ENCODE measurements around the gene MYF6. TPM values are rescaled to one million over a fixed set of nuclear protein-coding genes. Genes with fewer than 3 reads are reported as not detected.

The MYF6 gene
- total and polyA plus RNA-seq, 9 donors, result 68.5 to 105 (median 92.4) TPM

- no peaks in the 10 kb centered on the region for H3K9me3 ChIP-seq (replicated peaks; ENCODE audit: control insufficient read depth, low read depth, low read length)
- H3K27ac ChIP-seq (ENCODE audit: low read length), result peak overlapping the region; percentile 74
- H3K27me3 ChIP-seq (ENCODE audit: control insufficient read depth, insufficient read depth, low read length), result no peaks in the 10 kb centered on the region
- peak; percentile 65 for DNase-seq
- no CpG with 5 or more reads among the region's 2 CpGs for WGBS (ENCODE audit: insufficient coverage)
- H3K36me3 ChIP-seq (ENCODE audit: control insufficient read depth, insufficient read depth, low read length), result no peaks in the 10 kb centered on the region
- no peak overlapping the region for H3K4me3 ChIP-seq (ENCODE audit: low read length)
- peaks cover 9% of the 10 kb centered on the region for H3K4me1 ChIP-seq (ENCODE audit: control insufficient read depth, insufficient read depth, low read length)
These were observed 6.0 kb upstream of the MYF6 start for GRCh38 chr12:80701388-80701787.

- H3K27ac ChIP-seq (ENCODE audit: low read length), result peak overlapping the region; percentile 89
- 45% methylated on average over 4 of the region's 12 CpGs for WGBS (ENCODE audit: insufficient coverage)
- no peaks in the 10 kb centered on the region for H3K9me3 ChIP-seq (replicated peaks; ENCODE audit: control insufficient read depth, low read depth, low read length)
- peak overlapping the region; percentile 13 for H3K4me3 ChIP-seq (ENCODE audit: low read length)
- peaks cover 14% of the 10 kb centered on the region for H3K4me1 ChIP-seq (ENCODE audit: control insufficient read depth, insufficient read depth, low read length)
- no peaks in the 10 kb centered on the region for H3K36me3 ChIP-seq (ENCODE audit: control insufficient read depth, insufficient read depth, low read length)
- peaks cover 6% of the 10 kb centered on the region for H3K27me3 ChIP-seq (ENCODE audit: control insufficient read depth, insufficient read depth, low read length)
- peak; percentile 67 for DNase-seq
These were observed 4.3 kb upstream of the MYF6 start for GRCh38 chr12:80702889-80703805.

GRCh38 chr12:80704420-80704819 is 3.0 kb upstream of the MYF6 start:
- peak overlapping the region; percentile 89 for H3K27ac ChIP-seq (ENCODE audit: low read length)
- no peak overlapping the region for H3K4me3 ChIP-seq (ENCODE audit: low read length)
- peak; percentile 67 for DNase-seq
- H3K36me3 ChIP-seq (ENCODE audit: control insufficient read depth, insufficient read depth, low read length), result no peaks in the 10 kb centered on the region
- no CpG with 5 or more reads among the region's 2 CpGs for WGBS (ENCODE audit: insufficient coverage)
- H3K27me3 ChIP-seq (ENCODE audit: control insufficient read depth, insufficient read depth, low read length), result peaks cover 12% of the 10 kb centered on the region
- H3K9me3 ChIP-seq (replicated peaks; ENCODE audit: control insufficient read depth, low read depth, low read length), result no peaks in the 10 kb centered on the region
- peaks cover 14% of the 10 kb centered on the region for H3K4me1 ChIP-seq (ENCODE audit: control insufficient read depth, insufficient read depth, low read length)

GRCh38 chr12:80707830-80708258 is 410 bp downstream of the MYF6 start:
- Histone ChIP-seq H3K4me3 (ENCODE audit: low read length) (peak overlapping the region; percentile 67), H3K9me3 (replicated peaks; ENCODE audit: control insufficient read depth, low read depth, low read length) (no peaks in the 10 kb centered on the region), H3K27me3 (ENCODE audit: control insufficient read depth, insufficient read depth, low read length) (peaks cover 12% of the 10 kb centered on the region), H3K4me1 (ENCODE audit: control insufficient read depth, insufficient read depth, low read length) (peaks cover 15% of the 10 kb centered on the region), H3K36me3 (ENCODE audit: control insufficient read depth, insufficient read depth, low read length) (no peaks in the 10 kb centered on the region), H3K27ac (ENCODE audit: low read length) (peak overlapping the region; percentile 96)
- WGBS (ENCODE audit: insufficient coverage), result 21% methylated on average over 21 of the region's 21 CpGs
- DNase-seq, result no peak

DNA sequence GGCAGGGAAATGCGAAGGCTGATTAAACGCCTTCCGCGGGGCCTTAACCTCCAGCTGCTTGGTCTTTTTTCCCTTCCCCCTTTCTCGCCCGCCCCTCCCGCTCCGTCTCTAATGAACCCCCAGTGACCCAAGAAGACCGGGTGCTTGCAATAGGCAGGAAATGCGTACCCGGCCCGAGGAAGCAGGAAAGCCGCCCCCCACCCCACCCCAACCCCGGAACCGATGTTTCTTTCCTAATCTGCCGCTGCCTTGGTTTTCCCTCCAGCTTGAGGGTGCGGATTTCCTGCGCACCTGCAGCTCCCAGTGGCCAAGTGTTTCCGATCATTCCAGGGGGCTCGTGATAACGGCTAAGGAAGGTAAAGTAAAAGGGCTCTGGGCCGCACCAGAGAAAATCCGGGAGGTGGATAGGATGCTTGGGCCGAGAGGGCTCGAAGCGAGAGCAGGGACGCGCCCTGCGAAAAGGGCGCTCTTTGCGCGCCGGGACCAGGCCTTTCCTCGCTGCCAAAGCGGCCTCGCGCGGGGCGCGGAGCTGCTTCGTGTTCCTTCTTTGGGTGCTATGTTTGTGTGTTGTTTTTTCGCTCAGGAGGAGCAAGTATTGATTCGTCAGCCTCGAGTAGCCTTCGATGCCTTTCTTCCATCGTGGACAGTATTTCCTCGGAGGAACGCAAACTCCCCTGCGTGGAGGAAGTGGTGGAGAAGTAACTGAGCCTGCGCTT is 983 bp downstream of the MYF6 start:
- DNase-seq, result peak; percentile 64
- H3K27ac ChIP-seq (ENCODE audit: low read length), result peak overlapping the region; percentile 96
- WGBS (ENCODE audit: insufficient coverage), result 4% methylated on average over 37 of the region's 50 CpGs

GRCh38 chr12:80708975-80709328 is 1.5 kb downstream of the MYF6 start:
- peak overlapping the region; percentile 67 for H3K4me3 ChIP-seq (ENCODE audit: low read length)
- peak overlapping the region; percentile 96 for H3K27ac ChIP-seq (ENCODE audit: low read length)
- H3K9me3 ChIP-seq (replicated peaks; ENCODE audit: control insufficient read depth, low read depth, low read length), result no peaks in the 10 kb centered on the region
- peaks cover 12% of the 10 kb centered on the region for H3K27me3 ChIP-seq (ENCODE audit: control insufficient read depth, insufficient read depth, low read length)
- no peak for DNase-seq
- H3K36me3 ChIP-seq (ENCODE audit: control insufficient read depth, insufficient read depth, low read length), result no peaks in the 10 kb centered on the region
- peaks cover 13% of the 10 kb centered on the region for H3K4me1 ChIP-seq (ENCODE audit: control insufficient read depth, insufficient read depth, low read length)
- 17% methylated on average over 2 of the region's 10 CpGs for WGBS (ENCODE audit: insufficient coverage)

More for the DNA sequence above, 983 bp downstream of the MYF6 start:
- Histone ChIP-seq H3K9me3 (replicated peaks; ENCODE audit: control insufficient read depth, low read depth, low read length) (no peaks in the 10 kb centered on the region), H3K4me3 (ENCODE audit: low read length) (peak overlapping the region; percentile 67), H3K36me3 (ENCODE audit: control insufficient read depth, insufficient read depth, low read length) (no peaks in the 10 kb centered on the region), H3K4me1 (ENCODE audit: control insufficient read depth, insufficient read depth, low read length) (peaks cover 13% of the 10 kb centered on the region), H3K27me3 (ENCODE audit: control insufficient read depth, insufficient read depth, low read length) (peaks cover 12% of the 10 kb centered on the region)

DNA sequence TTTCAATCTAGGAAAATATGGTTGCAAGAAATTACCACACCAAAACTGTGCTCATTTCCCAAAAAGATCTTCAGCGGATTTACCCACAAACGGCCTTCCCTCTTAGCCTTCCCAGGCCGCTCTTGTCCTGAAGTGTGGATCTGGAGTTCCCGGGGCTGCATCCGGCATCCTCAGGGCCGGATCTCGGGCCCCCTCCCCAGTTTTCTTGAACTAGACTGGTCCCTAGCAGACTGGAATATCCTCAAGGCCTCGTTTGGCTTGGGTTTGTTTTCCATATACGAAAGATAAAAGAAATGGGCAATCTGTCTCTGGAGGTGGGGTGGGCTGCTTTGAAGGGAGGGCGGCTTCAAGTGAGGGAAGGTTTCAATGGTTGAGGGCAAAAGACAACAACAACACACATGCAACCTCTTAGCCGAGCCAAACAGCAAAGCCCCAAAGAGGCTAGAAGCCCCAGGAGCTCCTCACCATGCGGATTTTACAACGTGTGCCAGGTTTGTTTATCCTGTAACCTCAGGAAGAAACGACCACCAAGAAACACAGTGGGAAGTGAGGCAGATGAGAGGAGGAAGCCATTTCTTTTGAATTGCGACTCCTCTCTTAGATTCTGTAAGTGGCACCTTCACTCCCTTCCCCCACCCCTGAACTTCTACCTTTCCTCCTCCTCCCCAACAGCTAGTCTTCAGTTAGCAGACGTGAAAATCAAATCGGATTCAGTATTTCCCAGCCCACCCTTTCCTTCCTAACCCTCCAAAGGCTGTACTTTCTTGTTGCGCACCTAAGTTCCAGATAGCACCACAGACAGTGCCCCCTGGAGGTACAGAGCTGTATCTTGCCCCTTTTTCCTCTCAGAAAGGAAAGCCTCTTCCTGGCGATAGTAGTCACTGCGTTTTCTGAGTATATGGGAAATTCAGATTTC is 2.6 kb downstream of the MYF6 start:
- peaks cover 15% of the 10 kb centered on the region for H3K27me3 ChIP-seq (ENCODE audit: control insufficient read depth, insufficient read depth, low read length)
- H3K36me3 ChIP-seq (ENCODE audit: control insufficient read depth, insufficient read depth, low read length), result no peaks in the 10 kb centered on the region
- H3K9me3 ChIP-seq (replicated peaks; ENCODE audit: control insufficient read depth, low read depth, low read length), result no peaks in the 10 kb centered on the region
- 43% methylated on average over 10 of the region's 20 CpGs for WGBS (ENCODE audit: insufficient coverage)
- peak overlapping the region; percentile 67 for H3K4me3 ChIP-seq (ENCODE audit: low read length)
- H3K4me1 ChIP-seq (ENCODE audit: control insufficient read depth, insufficient read depth, low read length), result peaks cover 13% of the 10 kb centered on the region
- peak overlapping the region; percentile 96 for H3K27ac ChIP-seq (ENCODE audit: low read length)
- peak; percentile 61 for DNase-seq

DNA sequence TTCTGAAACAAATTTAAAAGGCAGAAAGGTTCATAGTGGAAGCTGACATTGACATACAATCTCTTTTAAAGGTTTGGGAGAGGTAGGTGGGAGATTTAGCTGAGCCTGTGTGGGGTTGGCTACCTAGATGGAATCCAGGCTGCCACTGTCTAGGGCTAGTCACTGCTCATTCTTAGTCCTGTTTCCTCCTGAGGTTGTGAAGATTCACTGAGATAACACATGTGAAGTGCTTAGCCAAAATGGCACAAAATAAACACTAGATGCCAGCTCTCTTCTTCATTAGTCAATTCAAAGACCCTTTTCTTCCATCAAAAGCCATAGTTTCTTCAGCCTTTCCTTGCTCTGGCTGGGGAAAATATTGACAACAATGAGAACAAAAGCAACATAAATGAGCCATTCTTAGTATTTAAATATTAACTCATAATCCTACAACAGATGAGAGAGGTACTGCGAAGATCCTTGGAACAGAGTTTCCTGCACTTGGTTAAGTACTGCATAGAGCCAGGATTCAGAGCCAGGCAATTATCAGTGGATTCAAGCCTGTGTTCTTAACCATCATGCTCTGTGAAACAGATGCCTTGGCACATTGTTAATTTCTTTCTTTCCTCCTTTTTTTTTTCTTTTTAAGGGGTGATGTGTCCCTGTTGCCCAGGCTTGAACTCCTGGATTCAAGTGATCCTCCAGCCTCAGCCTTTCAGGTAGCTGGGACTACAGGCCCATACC is 3.5 kb downstream of the MYF6 start:
- DNase-seq, result no peak
- Histone ChIP-seq H3K27ac (ENCODE audit: low read length) (peak overlapping the region; percentile 96), H3K4me3 (ENCODE audit: low read length) (peak overlapping the region; percentile 67), H3K27me3 (ENCODE audit: control insufficient read depth, insufficient read depth, low read length) (peaks cover 18% of the 10 kb centered on the region), H3K4me1 (ENCODE audit: control insufficient read depth, insufficient read depth, low read length) (peaks cover 15% of the 10 kb centered on the region), H3K9me3 (replicated peaks; ENCODE audit: control insufficient read depth, low read depth, low read length) (no peaks in the 10 kb centered on the region), H3K36me3 (ENCODE audit: control insufficient read depth, insufficient read depth, low read length) (no peaks in the 10 kb centered on the region)
- 86% methylated on average over 1 of the region's 1 CpG for WGBS (ENCODE audit: insufficient coverage)

DNA sequence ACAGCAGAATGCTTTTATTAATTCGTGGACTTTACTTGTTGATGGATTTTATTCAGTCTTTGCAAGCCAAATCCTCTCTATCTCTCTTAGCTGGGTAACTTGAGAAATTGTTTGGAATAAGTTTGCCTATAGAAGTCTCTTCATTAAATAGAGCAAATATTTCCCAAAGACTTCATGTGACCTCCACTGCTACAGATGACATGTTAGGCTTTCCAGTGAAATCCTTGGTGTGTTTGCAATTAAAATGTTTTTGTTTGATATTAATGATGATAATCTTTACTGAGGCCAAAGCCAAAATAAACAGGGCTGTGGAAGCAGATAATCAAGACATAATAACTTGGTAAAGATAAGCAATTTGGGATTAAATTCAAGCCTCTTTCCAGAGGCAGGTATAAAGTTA is 4.4 kb downstream of the MYF6 start:
- no CpG with 5 or more reads among the region's 1 CpG for WGBS (ENCODE audit: insufficient coverage)
- no peaks in the 10 kb centered on the region for H3K9me3 ChIP-seq (replicated peaks; ENCODE audit: control insufficient read depth, low read depth, low read length)
- peaks cover 27% of the 10 kb centered on the region for H3K27me3 ChIP-seq (ENCODE audit: control insufficient read depth, insufficient read depth, low read length)
- no peaks in the 10 kb centered on the region for H3K36me3 ChIP-seq (ENCODE audit: control insufficient read depth, insufficient read depth, low read length)
- H3K4me1 ChIP-seq (ENCODE audit: control insufficient read depth, insufficient read depth, low read length), result peaks cover 15% of the 10 kb centered on the region
- no peak for DNase-seq
- no peak overlapping the region for H3K4me3 ChIP-seq (ENCODE audit: low read length)
- no peak overlapping the region for H3K27ac ChIP-seq (ENCODE audit: low read length)

All from muscle of leg (tissue), 11 donors.